ENCODE measurements around the gene ATXN10.

The ATXN10 gene

DNA sequence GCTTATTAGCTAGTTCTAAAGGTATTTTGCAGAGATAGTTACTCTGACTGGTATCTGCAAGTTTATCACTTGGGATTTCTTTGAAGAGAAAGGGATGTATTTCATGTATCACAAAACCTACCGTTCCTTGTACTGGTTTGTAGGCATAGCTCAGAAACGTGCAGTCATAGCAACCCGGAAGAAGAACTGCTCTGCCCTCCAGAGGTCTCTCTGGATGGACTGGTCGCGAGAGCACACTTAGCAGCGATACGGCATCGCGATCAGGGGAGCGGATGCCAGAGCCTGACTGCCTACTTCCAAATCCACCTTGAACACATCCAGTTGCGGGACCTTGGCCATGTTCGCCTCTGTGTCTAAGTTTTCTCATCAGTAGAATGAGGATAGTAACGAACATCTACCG lies 162.0 kb downstream of the ATXN10 start:
- no peak for DNase-seq

- DNase-seq, result no peak
Observed at GRCh38 chr22:45834241-45834640, 162.6 kb downstream of the ATXN10 start.

GRCh38 chr22:45834795-45835194 lies 163.2 kb downstream of the ATXN10 start:
- DNase-seq, result no peak

DNA sequence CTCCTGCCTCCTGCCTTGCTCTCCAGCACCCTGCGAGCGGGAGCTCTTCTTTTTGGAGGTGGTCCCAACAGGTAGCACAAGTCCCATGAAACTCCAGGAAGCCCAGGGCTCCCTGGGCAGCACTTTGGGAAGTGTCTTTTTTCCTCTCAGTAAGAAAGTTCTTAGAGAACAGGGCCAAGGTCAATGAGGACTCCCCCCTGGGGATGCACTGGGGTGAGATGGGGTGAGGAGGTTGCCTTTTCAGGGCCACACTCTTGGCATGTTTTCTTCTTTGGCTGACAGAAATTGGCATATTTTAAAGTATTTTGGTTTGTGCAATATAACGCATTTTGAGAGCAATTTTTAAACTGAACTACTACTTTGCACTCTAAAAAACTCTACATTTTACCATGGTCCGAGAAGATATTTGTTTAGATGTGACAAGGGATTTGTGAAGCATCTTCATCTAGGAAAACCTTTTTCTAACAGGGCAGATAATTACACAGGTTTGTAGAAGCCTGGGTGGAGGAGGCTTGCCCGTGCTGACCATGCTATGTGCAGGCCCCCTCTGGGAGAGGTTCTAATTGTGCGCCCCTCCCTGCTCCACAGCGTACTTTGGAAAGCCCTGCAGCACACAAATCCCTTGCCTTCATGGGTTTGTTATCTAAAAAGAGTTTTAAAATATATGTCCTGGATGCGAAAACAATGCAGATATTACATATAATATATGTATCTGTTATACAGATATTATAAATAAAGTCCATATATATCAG lies 165.0 kb downstream of the ATXN10 start:
- DNase-seq, result no peak

GRCh38 chr22:45837508-45837907 lies 165.9 kb downstream of the ATXN10 start:
- no peak for DNase-seq

GRCh38 chr22:45838305-45838887 lies 166.8 kb downstream of the ATXN10 start:
- no peak for DNase-seq

DNA sequence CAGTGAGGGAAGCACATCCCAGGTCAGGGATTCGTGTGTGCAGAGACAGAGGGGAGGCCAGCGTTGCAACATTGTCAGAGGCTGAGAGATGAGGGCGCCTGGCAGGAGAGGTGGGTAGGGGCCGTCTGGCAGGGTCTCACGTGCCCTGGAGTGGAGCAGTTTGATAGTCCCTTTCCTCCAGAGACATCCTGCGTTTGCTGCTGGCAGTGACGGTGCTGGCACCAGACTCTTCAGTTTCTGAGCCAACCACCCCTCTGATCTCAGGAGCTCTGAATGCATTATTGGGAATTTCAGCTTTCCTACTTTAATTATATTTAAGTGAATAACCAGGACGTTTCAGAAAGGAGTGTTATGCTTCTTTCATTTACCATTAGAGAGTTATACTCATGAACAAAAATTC lies 168.8 kb downstream of the ATXN10 start:
- no peak for DNase-seq

DNA sequence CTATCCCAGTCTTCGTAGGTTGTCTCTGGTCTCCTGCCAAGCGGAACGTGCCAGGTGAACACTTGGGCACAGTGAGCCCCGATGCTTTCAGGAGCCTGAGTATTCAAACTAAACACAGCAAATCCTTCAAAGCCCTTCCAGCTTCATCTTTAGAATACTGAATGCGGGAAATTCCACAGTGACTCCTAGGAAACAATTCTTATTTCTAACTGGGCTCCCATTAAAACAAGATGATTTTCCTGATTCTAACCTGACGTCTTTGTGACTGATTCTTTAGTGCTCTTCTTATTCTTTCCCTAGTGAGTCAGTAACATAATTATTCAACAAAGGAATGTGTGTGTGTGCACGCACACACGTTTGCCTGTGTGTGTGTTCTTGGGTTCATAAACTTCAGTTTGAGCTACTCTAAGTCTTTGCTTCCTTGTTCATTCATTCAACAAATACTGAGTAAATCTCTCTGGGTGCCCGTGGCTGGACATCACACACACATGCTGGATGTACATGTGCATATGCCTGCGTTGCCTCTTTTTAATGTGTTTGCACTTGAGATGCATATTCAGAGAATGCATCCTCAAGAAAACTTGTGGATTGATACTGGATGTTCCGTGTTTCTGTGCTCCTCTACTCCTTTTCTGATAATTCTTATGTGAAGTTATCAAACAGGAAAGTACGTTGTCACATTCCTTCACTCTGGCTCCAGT lies 170.8 kb downstream of the ATXN10 start:
- DNase-seq, result no peak

DNA sequence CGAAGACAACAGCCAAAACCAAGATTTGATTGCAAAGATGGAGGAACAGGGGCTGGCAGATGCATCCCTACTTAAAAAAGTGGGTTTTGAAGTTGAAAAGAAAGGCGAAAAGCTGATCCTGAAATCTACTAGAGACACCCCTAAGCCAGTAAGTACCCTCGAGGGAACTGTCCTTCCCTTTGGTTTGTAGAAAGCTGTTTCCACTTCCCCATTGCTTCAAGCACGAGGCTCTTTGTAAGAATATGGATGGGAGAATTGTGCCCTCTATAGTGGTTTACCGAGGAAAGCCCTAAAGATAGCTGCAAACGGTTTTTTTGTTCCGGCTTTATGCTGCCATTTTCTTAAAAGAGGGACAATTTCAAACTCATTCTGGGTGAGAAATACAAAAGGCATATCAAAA lies 171.4 kb downstream of the ATXN10 start:
- no peak for DNase-seq

- DNase-seq, result no peak
Observed at GRCh38 chr22:45843986-45844385, 172.4 kb downstream of the ATXN10 start.

DNA sequence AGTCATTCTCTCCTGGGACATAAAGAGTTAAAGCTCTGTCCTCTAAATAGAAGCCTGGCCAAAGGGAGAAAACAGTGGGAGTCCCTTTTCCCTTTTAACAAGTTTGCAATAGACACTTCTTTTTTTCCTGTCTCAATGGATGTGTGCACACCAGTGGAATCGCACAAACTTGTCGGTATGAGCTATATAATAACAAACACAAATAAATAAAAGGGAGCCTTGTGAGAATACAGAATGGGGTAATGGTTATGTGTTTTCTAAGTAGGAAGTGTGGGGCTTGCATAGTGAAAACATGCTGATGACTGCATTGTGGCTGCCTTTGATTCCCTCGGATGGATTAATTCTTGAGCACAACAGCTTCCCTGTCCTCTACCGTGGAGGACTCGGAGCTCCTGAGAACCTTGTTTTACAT lies 173.4 kb downstream of the ATXN10 start:
- DNase-seq, result no peak

GRCh38 chr22:45846952-45847351 lies 175.3 kb downstream of the ATXN10 start:
- no peak for DNase-seq

- DNase-seq, result no peak
Observed at GRCh38 chr22:45848904-45849303, 177.3 kb downstream of the ATXN10 start.

DNA sequence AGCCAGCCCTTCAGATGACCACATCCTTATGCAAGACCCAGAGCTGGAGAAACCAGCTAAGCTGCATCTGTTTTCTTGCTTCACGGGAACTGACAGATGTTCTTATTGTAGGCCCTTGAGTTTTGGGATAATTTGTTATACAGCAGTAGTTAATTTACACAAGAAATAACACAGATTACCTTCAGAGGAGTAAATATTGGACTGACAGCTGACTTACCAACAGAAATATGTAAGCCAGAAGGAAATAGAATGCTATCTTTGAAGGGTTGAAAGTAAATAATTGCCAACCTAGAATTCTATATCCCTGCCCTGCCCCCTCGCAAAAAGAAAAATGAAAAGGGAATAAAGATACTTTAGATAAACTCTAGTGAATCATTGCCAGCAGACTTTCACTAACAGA lies 181.2 kb downstream of the ATXN10 start:
- no peak for DNase-seq

DNA sequence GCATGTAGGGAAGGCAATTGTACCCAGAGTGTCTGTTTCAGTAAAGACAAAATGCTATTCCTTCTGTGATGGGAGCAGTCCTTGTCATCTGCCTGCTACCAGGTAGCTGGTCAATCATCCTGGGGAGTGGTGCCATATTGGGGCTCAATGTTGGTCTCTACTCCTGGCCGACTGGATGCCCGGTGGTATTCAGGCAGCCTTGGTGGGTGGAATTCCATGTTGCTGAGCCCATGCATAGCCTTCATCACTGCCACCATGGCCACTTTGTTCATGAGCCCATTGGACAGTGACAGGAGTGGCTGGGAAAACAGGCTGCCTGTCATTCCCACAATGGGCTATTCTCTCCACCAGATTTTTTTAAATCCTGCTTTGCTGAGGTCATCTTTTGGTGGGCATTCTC lies 184.3 kb downstream of the ATXN10 start:
- no peak for DNase-seq

- DNase-seq, result no peak
Observed at GRCh38 chr22:45857519-45857918, 185.9 kb downstream of the ATXN10 start.

GRCh38 chr22:45859231-45860161 lies 187.9 kb downstream of the ATXN10 start:
- DNase-seq, result no peak

DNA sequence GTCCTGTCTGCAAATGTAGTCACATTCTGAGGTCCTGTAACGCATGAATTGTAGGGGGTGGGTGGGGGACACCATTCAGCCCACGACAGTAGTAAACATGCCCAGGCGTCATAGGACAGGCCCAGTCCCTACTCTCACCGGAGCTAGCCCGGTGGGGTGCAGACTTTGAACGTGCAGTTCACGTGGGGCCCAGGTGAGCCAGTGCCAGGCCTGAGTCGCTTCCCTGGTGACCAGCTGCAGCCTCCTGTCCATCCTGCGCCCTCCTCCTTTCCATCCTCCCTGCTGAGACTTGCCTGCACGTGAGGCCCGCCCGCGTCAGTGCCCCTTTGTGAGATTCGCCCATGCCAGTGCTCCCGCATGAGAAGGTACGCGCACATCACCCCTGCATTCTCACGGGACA lies 188.6 kb downstream of the ATXN10 start:
- no peak for DNase-seq

DNA sequence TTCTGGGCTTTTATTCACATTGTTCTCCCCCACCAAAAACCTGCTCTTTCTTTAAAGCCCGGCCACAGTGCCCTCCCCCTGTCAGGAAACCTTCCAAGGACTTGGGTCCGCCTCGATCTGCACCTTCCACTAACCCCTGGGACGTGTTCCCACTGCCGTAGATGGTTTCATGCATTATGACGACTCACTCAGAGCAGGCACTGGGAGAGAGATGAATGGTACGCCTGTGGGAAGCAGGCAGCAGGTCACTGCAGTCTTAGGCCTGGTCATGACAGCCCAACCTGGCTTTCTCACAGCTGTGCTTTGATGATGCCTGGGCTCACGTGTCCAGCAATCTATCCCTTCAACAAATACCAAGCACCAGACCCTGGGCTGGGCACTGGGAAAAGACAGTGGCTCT lies 189.6 kb downstream of the ATXN10 start:
- DNase-seq, result no peak

DNA sequence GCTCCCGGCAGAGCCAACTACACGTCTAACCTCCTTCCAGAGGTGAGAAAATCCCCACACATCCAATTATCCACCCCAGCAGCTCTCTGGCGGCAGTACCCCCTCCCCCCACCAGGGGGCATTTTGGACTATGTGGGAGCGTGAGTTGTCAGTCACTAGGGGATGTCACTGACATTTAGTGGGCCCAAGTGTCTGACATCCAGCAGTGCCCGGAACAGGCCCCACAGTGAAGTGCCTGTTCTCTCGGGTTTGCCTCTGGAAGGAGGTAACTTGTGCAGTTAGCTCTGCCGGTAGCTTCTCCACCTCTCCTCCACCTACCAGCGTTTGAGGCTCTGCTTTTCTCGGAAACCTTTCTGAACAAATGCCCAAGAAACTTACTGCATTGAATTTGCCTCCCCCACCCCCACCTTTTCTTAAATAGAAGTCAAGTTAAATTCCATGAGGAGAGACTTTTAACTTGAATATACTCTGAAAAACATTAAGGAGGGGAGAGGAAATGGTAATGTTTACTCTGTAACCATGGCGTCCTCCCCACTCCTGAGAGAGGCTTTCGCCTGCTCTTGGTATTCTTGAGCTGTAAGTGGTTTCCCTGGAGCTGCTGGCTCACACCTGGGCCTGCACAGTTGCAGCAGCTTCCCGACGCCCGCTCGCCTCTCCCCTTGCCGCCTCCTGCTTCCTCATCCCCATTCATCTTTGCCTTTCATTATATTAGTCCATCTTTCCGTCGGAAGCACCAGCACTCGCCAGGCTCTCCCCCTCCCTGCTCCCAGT lies 192.5 kb downstream of the ATXN10 start:
- DNase-seq, result no peak

DNA sequence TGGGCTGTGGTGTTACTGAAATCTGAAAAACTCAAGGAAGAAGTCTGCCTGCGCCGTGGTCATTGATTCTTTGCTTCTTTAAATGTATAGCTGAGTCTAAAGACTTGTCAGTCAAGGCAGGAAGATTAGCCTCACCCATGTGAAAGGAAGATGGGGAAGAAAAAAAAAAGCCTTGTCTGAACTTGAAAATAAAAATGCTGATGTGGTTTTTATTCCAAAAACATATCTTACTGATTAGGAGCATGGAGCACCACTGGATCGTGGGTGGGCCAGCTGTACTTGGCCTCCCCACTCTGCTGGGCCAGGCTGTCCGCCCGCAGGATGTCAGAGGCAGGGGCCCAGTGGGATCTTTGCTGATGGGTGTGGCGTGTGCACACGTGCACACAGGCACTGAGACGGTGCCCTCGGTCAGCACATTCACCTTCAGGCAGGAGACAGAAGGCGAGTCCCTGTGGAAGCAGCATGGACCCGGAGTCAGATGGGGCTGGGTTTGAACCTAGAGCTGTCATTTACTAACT lies 193.4 kb downstream of the ATXN10 start:
- no peak for DNase-seq

DNA sequence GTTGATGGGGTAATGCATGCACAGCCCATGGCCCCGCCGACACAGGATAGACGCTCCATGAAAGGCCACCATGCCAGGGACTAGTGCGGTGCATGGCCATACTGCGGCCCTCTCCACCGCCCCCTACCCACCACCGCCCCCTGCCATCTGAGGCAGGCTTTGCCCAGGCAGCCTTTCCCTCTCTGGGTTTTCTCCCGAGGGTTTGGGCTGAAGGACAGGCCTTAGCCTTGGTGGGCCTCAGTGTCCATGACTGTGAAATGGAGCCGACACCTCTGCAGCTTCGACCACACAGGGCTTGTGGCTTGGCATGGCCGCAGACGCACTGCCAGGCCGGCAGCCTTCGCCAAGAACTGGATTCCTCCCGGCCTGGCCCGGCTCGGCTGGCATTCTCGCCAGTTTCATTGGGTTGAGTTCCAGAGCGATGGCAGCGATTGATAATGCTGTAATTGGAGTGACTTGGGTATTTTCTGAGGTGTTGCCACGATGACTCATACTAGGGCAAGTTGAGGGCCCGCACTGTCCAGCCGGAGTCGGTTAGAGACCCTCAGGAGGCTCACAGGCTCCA lies 194.0 kb downstream of the ATXN10 start:
- DNase-seq, result no peak

All from NCI-H446 treated with DMSO at 0.1 percent for 48 hours (cell line).